ENCODE results near the gene KRT24.

Gene KRT24

GRCh38 chr17:40722241-40722640 is 18.7 kb upstream of the KRT24 start:
- TF ChIP-seq SIN3A (IDR thresholded peaks at IDR 0.05; ENCODE audit: borderline replicate concordance, insufficient read depth, low read length) = no peak
- TF ChIP-seq FOXP2 (optimal IDR thresholded peaks at IDR 0.05; ENCODE audit: borderline replicate concordance, extremely low read depth, extremely low read length, insufficient read depth) = no peak
- no peak for TF ChIP-seq TAF1 (IDR thresholded peaks at IDR 0.05; ENCODE audit: borderline replicate concordance, insufficient read depth, low read length)
- TF ChIP-seq POLR2AphosphoS5 (IDR thresholded peaks at IDR 0.05; ENCODE audit: low read depth, low read length) = no peak
- no peak for TF ChIP-seq REST (IDR thresholded peaks at IDR 0.05; ENCODE audit: insufficient read depth in 1 of 2, low read depth in 2 of 2, low read length in 2 of 2)

- no peak for TF ChIP-seq FOXP2 (optimal IDR thresholded peaks at IDR 0.05; ENCODE audit: borderline replicate concordance, extremely low read depth, extremely low read length, insufficient read depth)
- TF ChIP-seq POLR2AphosphoS5 (IDR thresholded peaks at IDR 0.05; ENCODE audit: low read depth, low read length) = no peak
- TF ChIP-seq TAF1 (IDR thresholded peaks at IDR 0.05; ENCODE audit: borderline replicate concordance, insufficient read depth, low read length) = no peak
- no peak for TF ChIP-seq SIN3A (IDR thresholded peaks at IDR 0.05; ENCODE audit: borderline replicate concordance, insufficient read depth, low read length)
- no peak for TF ChIP-seq REST (IDR thresholded peaks at IDR 0.05; ENCODE audit: insufficient read depth in 1 of 2, low read depth in 2 of 2, low read length in 2 of 2)
Observed at GRCh38 chr17:40720899-40721298, 17.3 kb upstream of the KRT24 start.

GRCh38 chr17:40718930-40719329 is 15.4 kb upstream of the KRT24 start:
- no peak for TF ChIP-seq SIN3A (IDR thresholded peaks at IDR 0.05; ENCODE audit: borderline replicate concordance, insufficient read depth, low read length)
- TF ChIP-seq REST (IDR thresholded peaks at IDR 0.05; ENCODE audit: insufficient read depth in 1 of 2, low read depth in 2 of 2, low read length in 2 of 2) = no peak
- TF ChIP-seq TAF1 (IDR thresholded peaks at IDR 0.05; ENCODE audit: borderline replicate concordance, insufficient read depth, low read length) = no peak
- no peak for TF ChIP-seq POLR2AphosphoS5 (IDR thresholded peaks at IDR 0.05; ENCODE audit: low read depth, low read length)
- TF ChIP-seq FOXP2 (optimal IDR thresholded peaks at IDR 0.05; ENCODE audit: borderline replicate concordance, extremely low read depth, extremely low read length, insufficient read depth) = no peak

GRCh38 chr17:40717776-40718175 is 14.2 kb upstream of the KRT24 start:
- TF ChIP-seq TAF1 (IDR thresholded peaks at IDR 0.05; ENCODE audit: borderline replicate concordance, insufficient read depth, low read length) (no peak), FOXP2 (optimal IDR thresholded peaks at IDR 0.05; ENCODE audit: borderline replicate concordance, extremely low read depth, extremely low read length, insufficient read depth) (no peak), REST (IDR thresholded peaks at IDR 0.05; ENCODE audit: insufficient read depth in 1 of 2, low read depth in 2 of 2, low read length in 2 of 2) (no peak), SIN3A (IDR thresholded peaks at IDR 0.05; ENCODE audit: borderline replicate concordance, insufficient read depth, low read length) (no peak), POLR2AphosphoS5 (IDR thresholded peaks at IDR 0.05; ENCODE audit: low read depth, low read length) (no peak)

- TF ChIP-seq REST (IDR thresholded peaks at IDR 0.05; ENCODE audit: insufficient read depth in 1 of 2, low read depth in 2 of 2, low read length in 2 of 2) (no peak), FOXP2 (optimal IDR thresholded peaks at IDR 0.05; ENCODE audit: borderline replicate concordance, extremely low read depth, extremely low read length, insufficient read depth) (no peak), TAF1 (IDR thresholded peaks at IDR 0.05; ENCODE audit: borderline replicate concordance, insufficient read depth, low read length) (no peak)
Observed at GRCh38 chr17:40714473-40714872, 10.9 kb upstream of the KRT24 start.
